CD14-positive monocyte (primary cell): ENCODE data around the gene ARSK. TPM values are rescaled to one million over a fixed set of nuclear protein-coding genes. Genes with fewer than 3 reads are reported as not detected.

Experiments used
- DNase-seq, 3 donors: peaks; one replicate each; pipeline ENCODE4 v3.0.0-alpha.2; 2011 to 2022
- H2AFZ ChIP-seq: 2 replicates; pipeline ENCODE4 v1.6.0; 2012; ENCODE audit warnings: mild to moderate bottlenecking, low read depth, low read length, inconsistent platforms; ENCODE audit not compliant: insufficient read depth, poor library complexity, severe bottlenecking
- H3K27ac ChIP-seq, 2 donors: 1 replicate in 1 of 2; 2 replicates in 1 of 2; pipeline ENCODE4 v1.5.1; 2012 to 2013; ENCODE audit warnings: low read length in 2 of 2, control low read depth in 1 of 2, inconsistent platforms in 1 of 2, low read depth in 1 of 2, mild to moderate bottlenecking in 1 of 2
- H3K27me3 ChIP-seq, 2 donors: one replicate each; pipeline versions ENCODE4 v1.6.0 to v1.6.1; 2011 to 2013; ENCODE audit warnings: low read length in 2 of 2; ENCODE audit not compliant: control insufficient read depth in 2 of 2, insufficient read depth in 2 of 2
- H3K36me3 ChIP-seq, 2 donors: replicated peaks in 1 of 2; 1 replicate in 1 of 2; 2 replicates in 1 of 2; pipeline versions ENCODE4 v1.5.1 to v1.6.1; 2012 to 2013; ENCODE audit warnings: low read length in 2 of 2, control low read depth in 1 of 2, inconsistent platforms in 1 of 2, mild to moderate bottlenecking in 1 of 2; ENCODE audit not compliant: insufficient read depth in 2 of 2, control insufficient read depth in 1 of 2
- H3K4me1 ChIP-seq, 2 donors: 1 replicate in 1 of 2; 2 replicates in 1 of 2; pipeline versions ENCODE4 v1.5.1 to v1.6.1; 2012 to 2013; ENCODE audit warnings: low read length in 2 of 2, control low read depth in 1 of 2, inconsistent platforms in 1 of 2, mild to moderate bottlenecking in 1 of 2, moderate library complexity in 1 of 2; ENCODE audit not compliant: insufficient read depth in 2 of 2, control insufficient read depth in 1 of 2
- H3K4me2 ChIP-seq: replicated peaks from 2 replicates; pipeline ENCODE3; 2012; ENCODE audit warnings: low read length, moderate library complexity, mild to moderate bottlenecking; ENCODE audit not compliant: poor library complexity, severe bottlenecking; ENCODE audit errors: extremely low read depth
- H3K4me3 ChIP-seq, 3 experiments: fragments of 200-600 bp in 1 of 3; sonication (generic) in 1 of 3; replicated peaks in 1 of 3; 1 replicate in 2 of 3; 2 replicates in 1 of 3; pipeline ENCODE4 v1.5.1; 2011 to 2013; ENCODE audit warnings: low read length in 3 of 3, mild to moderate bottlenecking in 3 of 3, control low read depth in 2 of 3, low read depth in 2 of 3, inconsistent platforms in 1 of 3, moderate library complexity in 1 of 3
- H3K79me2 ChIP-seq: 2 replicates; pipeline ENCODE4 v1.6.0; 2012; ENCODE audit warnings: mild to moderate bottlenecking, control low read depth, inconsistent platforms, low read length, moderate library complexity; ENCODE audit not compliant: insufficient read depth
- H3K9ac ChIP-seq: 2 replicates; pipeline ENCODE4 v1.6.0; 2017; ENCODE audit warnings: low read length, mild to moderate bottlenecking; ENCODE audit not compliant: insufficient read depth, poor library complexity, severe bottlenecking
- H3K9me3 ChIP-seq, 2 donors: replicated peaks in 1 of 2; 1 replicate in 1 of 2; 2 replicates in 1 of 2; pipeline versions ENCODE4 v1.5.1 to v1.6.1; 2012 to 2013; ENCODE audit warnings: low read length in 2 of 2, control low read depth in 1 of 2; ENCODE audit not compliant: control insufficient read depth in 1 of 2, insufficient read depth in 1 of 2
- H4K20me1 ChIP-seq: 2 replicates; pipeline ENCODE4 v1.6.0; 2012; ENCODE audit warnings: mild to moderate bottlenecking, low read length, control low read depth, moderate library complexity; ENCODE audit not compliant: insufficient read depth
- H3K27ac Mint-ChIP-seq, 7 donors: one replicate each; pipeline ENCODE4 v1.8.0; 2020; ENCODE audit warnings: mild to moderate bottlenecking in 7 of 7, mixed read lengths in 7 of 7, moderate library complexity in 6 of 7, inconsistent platforms in 2 of 7
- H3K27me3 Mint-ChIP-seq, 3 donors: one replicate each; pipeline ENCODE4 v1.8.0; 2021 to 2022; ENCODE audit warnings: low read depth in 3 of 3, mild to moderate bottlenecking in 3 of 3, mixed read lengths in 3 of 3, moderate library complexity in 3 of 3, inconsistent platforms in 1 of 3
- H3K36me3 Mint-ChIP-seq, 2 donors: one replicate each; pipeline ENCODE4 v1.8.0; 2020; ENCODE audit warnings: mixed read lengths in 2 of 2, inconsistent platforms in 1 of 2, mild to moderate bottlenecking in 1 of 2
- H3K4me1 Mint-ChIP-seq: one replicate; pipeline ENCODE4 v1.8.0; 2020; ENCODE audit warnings: mild to moderate bottlenecking, mixed read lengths
- H3K4me3 Mint-ChIP-seq, 2 donors: one replicate each; pipeline ENCODE4 v1.8.0; 2020; ENCODE audit warnings: mild to moderate bottlenecking in 2 of 2, mixed read lengths in 2 of 2, moderate library complexity in 1 of 2
- H3K9me3 Mint-ChIP-seq, 7 donors: one replicate each; pipeline ENCODE4 v1.8.0; 2020 to 2022; ENCODE audit warnings: mixed read lengths in 7 of 7, mild to moderate bottlenecking in 6 of 7, moderate library complexity in 6 of 7, inconsistent platforms in 2 of 7
- WGBS: methylation state at CpG from one replicate; pipeline ENCODE4 v1.1.5; 2013; ENCODE audit warnings: missing lambda C conversion rate; ENCODE audit not compliant: insufficient coverage; 5-methylcytosine and 5-hydroxymethylcytosine counted together
- intact Hi-C, 2 donors: fragments of 100-400 bp; cut with micrococcal nuclease; formaldehyde crosslinking; loops; one replicate each; pipeline versions ENCODE4 v1.15.0 to v1.15.1; 2023
- polyA plus RNA-seq, 3 donors: library from polyadenylated mRNA; depleted of rRNA in 1 of 3; unstranded in 2 of 3; stranded (reverse) in 1 of 3; fragments of 300-500 nt in 2 of 3; fragments of >200 nt in 1 of 3; fragmentation: Illumina TruSeq in 2 of 3; gene quantifications; 1 replicate in 2 of 3; 2 replicates in 1 of 3; pipeline ENCODE4 v1.2.3, GENCODE V29; 2012 to 2021
- TF ChIP-seq, protein P1 (sequence below): fragments of 200-600 bp; IDR thresholded peaks from one replicate; pipeline ENCODE4 v1.8.0; 2022; ENCODE audit warnings: antibody characterized with exemption, mild to moderate bottlenecking

Gene ARSK
- polyA plus RNA-seq, 3 donors = 0.67 to 1.3 (median 1.3) TPM

DNA sequence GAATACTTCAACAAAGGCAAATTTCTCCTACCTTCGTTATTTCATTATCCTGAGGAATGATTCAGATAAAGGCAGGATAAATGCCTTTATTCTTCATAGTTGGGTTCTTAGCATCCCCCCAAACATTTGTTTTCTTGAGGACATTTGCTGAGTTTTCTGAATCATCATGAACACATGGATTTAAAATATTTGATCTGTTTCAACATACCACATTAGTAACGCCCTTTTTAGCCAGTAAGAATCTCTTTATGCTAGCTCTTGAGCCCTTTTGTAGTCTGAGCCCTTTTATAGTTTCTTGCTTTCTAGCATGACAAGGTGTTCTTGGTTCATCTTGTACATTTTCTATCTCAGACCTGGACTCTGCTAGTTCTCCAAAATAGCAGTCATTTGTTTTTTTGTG is 28.0 kb upstream of the ARSK start:
- H3K4me3 Mint-ChIP-seq = no peak overlapping the region
- WGBS = no CpG with 5 or more reads among the region's 2 CpGs

DNA sequence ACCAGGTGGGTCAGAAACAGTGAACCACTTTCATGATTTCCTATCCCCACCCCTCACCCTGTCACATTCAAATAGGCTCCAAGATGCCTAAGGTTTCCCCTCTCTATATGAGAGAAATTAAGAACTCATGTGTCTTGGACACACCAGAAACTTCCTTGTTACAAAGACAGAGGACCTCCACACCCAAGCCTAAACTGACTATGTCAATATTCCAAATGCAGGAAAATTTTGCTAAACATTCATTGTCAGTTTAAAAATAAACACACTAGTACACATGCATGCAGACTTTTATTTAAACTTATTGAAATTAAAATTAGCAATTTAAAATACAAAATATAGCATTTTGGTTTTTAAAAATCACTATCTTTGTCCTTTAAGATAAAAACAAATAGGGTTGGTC is 26.3 kb upstream of the ARSK start:
- intact Hi-C loops = no loop called here
- H3K79me2 ChIP-seq = no peaks in the 10 kb centered on the region
- Mint-ChIP-seq H3K4me3 (no peak overlapping the region), H3K36me3 (peaks cover 71 to 90% of the 10 kb centered on the region in 2 donors), H3K9me3 (no peaks in the 10 kb centered on the region), H3K27ac (no peak overlapping the region), H3K27me3 (no peaks in the 10 kb centered on the region), H3K4me1 (no peaks in the 10 kb centered on the region)
- H3K4me1 ChIP-seq = no peaks in the 10 kb centered on the region
- DNase-seq = no peak
- TF ChIP-seq, protein P1, sequence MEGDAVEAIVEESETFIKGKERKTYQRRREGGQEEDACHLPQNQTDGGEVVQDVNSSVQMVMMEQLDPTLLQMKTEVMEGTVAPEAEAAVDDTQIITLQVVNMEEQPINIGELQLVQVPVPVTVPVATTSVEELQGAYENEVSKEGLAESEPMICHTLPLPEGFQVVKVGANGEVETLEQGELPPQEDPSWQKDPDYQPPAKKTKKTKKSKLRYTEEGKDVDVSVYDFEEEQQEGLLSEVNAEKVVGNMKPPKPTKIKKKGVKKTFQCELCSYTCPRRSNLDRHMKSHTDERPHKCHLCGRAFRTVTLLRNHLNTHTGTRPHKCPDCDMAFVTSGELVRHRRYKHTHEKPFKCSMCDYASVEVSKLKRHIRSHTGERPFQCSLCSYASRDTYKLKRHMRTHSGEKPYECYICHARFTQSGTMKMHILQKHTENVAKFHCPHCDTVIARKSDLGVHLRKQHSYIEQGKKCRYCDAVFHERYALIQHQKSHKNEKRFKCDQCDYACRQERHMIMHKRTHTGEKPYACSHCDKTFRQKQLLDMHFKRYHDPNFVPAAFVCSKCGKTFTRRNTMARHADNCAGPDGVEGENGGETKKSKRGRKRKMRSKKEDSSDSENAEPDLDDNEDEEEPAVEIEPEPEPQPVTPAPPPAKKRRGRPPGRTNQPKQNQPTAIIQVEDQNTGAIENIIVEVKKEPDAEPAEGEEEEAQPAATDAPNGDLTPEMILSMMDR = no peak
- H3K9ac ChIP-seq = no peak overlapping the region
- H3K4me2 ChIP-seq = no peak overlapping the region
- H3K9me3 ChIP-seq = no peaks in the 10 kb centered on the region
- no peak overlapping the region for H3K4me3 ChIP-seq
- H3K36me3 ChIP-seq = peaks cover 68 to 96% of the 10 kb centered on the region in 2 donors
- no peaks in the 10 kb centered on the region for H3K27me3 ChIP-seq
- H3K27ac ChIP-seq = no peak overlapping the region
- H2AFZ ChIP-seq = no peak overlapping the region
- H4K20me1 ChIP-seq = no peaks in the 10 kb centered on the region

More for the DNA sequence above, 28.0 kb upstream of the ARSK start:
- H4K20me1 ChIP-seq = no peaks in the 10 kb centered on the region
- no peak overlapping the region for H3K27ac ChIP-seq
- H3K4me1 Mint-ChIP-seq = no peaks in the 10 kb centered on the region
- H3K27ac Mint-ChIP-seq = no peak overlapping the region
- no peaks in the 10 kb centered on the region for H3K9me3 ChIP-seq
- peaks cover 69 to 93% of the 10 kb centered on the region in 2 donors for H3K36me3 ChIP-seq
- TF ChIP-seq, protein P1 = no peak
- H2AFZ ChIP-seq = no peak overlapping the region
- H3K4me3 ChIP-seq = no peak overlapping the region
- no peak for DNase-seq
- H3K4me2 ChIP-seq = no peak overlapping the region
- no peak overlapping the region for H3K9ac ChIP-seq
- H3K27me3 Mint-ChIP-seq = no peaks in the 10 kb centered on the region
- intact Hi-C loops = no loop called here
- H3K36me3 Mint-ChIP-seq = peaks cover 66 to 90% of the 10 kb centered on the region in 2 donors
- no peaks in the 10 kb centered on the region for H3K9me3 Mint-ChIP-seq
- no peaks in the 10 kb centered on the region for H3K4me1 ChIP-seq
- no peaks in the 10 kb centered on the region for H3K27me3 ChIP-seq
- no peaks in the 10 kb centered on the region for H3K79me2 ChIP-seq
